ENCODE measurements around the gene PRKD3.

DNA sequence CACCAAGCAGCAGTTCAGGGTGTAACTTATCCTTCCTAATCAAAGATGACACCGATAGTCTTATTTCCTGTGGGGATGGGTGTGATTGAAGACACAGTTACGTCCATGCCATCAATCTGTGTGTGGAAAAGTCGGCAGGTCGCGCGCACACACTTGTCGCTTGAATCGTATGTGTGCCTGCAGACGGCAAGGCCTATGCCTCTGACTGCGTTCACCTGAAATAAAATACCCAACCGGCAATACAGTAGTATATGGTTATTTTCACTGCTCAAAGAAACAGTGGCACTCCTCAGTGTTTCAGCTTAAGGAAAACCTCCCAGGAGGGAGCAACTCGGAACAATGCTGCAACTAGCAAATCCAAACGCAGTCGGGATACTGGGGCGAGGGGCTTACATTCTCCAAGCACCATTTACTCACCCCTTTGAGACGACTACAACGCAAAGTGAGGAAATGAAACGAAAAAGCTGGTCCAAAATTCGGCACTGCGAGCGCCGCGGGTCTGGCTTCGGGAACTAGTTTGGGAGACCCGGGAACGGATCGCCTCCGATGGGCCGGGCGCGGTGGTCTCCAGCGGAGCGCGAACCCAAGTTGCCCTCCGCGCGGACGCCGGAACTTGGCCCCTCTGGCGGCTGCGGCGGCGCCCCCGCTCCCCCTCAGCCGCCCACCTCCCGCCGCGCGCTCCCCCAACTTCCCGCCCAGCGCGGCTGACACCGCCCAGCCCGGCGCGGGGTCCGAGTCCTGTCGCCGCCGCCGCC lies 675 bp downstream of the PRKD3 start:
- TF ChIP-seq, protein P1, sequence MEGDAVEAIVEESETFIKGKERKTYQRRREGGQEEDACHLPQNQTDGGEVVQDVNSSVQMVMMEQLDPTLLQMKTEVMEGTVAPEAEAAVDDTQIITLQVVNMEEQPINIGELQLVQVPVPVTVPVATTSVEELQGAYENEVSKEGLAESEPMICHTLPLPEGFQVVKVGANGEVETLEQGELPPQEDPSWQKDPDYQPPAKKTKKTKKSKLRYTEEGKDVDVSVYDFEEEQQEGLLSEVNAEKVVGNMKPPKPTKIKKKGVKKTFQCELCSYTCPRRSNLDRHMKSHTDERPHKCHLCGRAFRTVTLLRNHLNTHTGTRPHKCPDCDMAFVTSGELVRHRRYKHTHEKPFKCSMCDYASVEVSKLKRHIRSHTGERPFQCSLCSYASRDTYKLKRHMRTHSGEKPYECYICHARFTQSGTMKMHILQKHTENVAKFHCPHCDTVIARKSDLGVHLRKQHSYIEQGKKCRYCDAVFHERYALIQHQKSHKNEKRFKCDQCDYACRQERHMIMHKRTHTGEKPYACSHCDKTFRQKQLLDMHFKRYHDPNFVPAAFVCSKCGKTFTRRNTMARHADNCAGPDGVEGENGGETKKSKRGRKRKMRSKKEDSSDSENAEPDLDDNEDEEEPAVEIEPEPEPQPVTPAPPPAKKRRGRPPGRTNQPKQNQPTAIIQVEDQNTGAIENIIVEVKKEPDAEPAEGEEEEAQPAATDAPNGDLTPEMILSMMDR (IDR thresholded peaks at IDR 0.05), result no peak
- TF ChIP-seq CREM (CRISPR knock-in tag; IDR thresholded peaks at IDR 0.05) (no peak), GTF2I (CRISPR knock-in tag; conservative IDR thresholded peaks at IDR 0.05) (no peak), SP1 (CRISPR knock-in tag; conservative IDR thresholded peaks at IDR 0.05) (no peak)
- TF ChIP-seq, protein P2, sequence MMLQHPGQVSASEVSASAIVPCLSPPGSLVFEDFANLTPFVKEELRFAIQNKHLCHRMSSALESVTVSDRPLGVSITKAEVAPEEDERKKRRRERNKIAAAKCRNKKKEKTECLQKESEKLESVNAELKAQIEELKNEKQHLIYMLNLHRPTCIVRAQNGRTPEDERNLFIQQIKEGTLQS (CRISPR knock-in tag; conservative IDR thresholded peaks at IDR 0.05), result no peak
